MG63 (cell line): ENCODE results near the gene ADAR. TPM values are rescaled to one million over a fixed set of nuclear protein-coding genes. Genes with fewer than 3 reads are reported as not detected.
"Not testable (repeated sequence)": the region's sequence is repeated elsewhere in the genome, so short reads cannot be mapped to it uniquely, and the experiment has no call there.

Source experiments
- DNase-seq: peaks from one replicate; pipeline ENCODE4 v3.0.0-alpha.2; 2020
- H3K27me3 ChIP-seq: fragments of 250-450 bp; sonication (Bioruptor Pico); 2 replicates; pipeline ENCODE4 v1.5.1; 2020; ENCODE audit warnings: mild to moderate bottlenecking, moderate library complexity
- H3K36me3 ChIP-seq: fragments of 250-450 bp; sonication (Bioruptor Pico); 2 replicates; pipeline ENCODE4 v1.5.1; 2020; ENCODE audit warnings: mild to moderate bottlenecking, moderate library complexity
- H3K4me3 ChIP-seq: fragments of 250-450 bp; sonication (Bioruptor Pico); 2 replicates; pipeline ENCODE4 v1.5.1; 2020; ENCODE audit warnings: mild to moderate bottlenecking, moderate library complexity
- H3K9me3 ChIP-seq: fragments of 250-450 bp; sonication (Bioruptor Pico); 2 replicates; pipeline ENCODE4 v1.5.1; 2020; ENCODE audit warnings: mild to moderate bottlenecking, moderate library complexity
- total RNA-seq: library from RNA; depleted of rRNA; stranded (reverse); fragments of >200 nt; shearing (Covaris generic); gene quantifications from 2 replicates; pipeline ENCODE4 v1.2.3, GENCODE V29; 2014; ENCODE audit warnings: low replicate concordance; rRNA removed

ADAR gene
- 63.6 and 63.9 TPM in 2 replicates for total RNA-seq

- peak; percentile 97 for DNase-seq
- H3K9me3 ChIP-seq = no peaks in the 10 kb centered on the region
- no peaks in the 10 kb centered on the region for H3K27me3 ChIP-seq
- peaks cover 36% of the 10 kb centered on the region for H3K36me3 ChIP-seq
- H3K4me3 ChIP-seq = peak within 1 kb of the TSS; percentile 74
These were observed at the start of gene ADAR for GRCh38 chr1:154607609-154608396. Gene ADAR (minus strand): TSS chr1:154608186. CDS start chr1:154608006, 180 bp downstream.

GRCh38 chr1:154657556-154657955 is 49.6 kb upstream of the ADAR start:
- Histone ChIP-seq H3K9me3 (peaks cover 17% of the 10 kb centered on the region), H3K27me3 (peaks cover 30% of the 10 kb centered on the region), H3K36me3 (no peaks in the 10 kb centered on the region), H3K4me3 (no peak overlapping the region)
- no peak for DNase-seq

GRCh38 chr1:154652893-154653292 is 44.9 kb upstream of the ADAR start:
- Histone ChIP-seq H3K9me3 (peaks cover 17% of the 10 kb centered on the region), H3K36me3 (no peaks in the 10 kb centered on the region), H3K4me3 (no peak overlapping the region), H3K27me3 (peaks cover 20% of the 10 kb centered on the region)
- DNase-seq = no peak

- not testable (repeated sequence) for H3K27me3 ChIP-seq, H3K9me3 ChIP-seq, DNase-seq, H3K36me3 ChIP-seq, H3K4me3 ChIP-seq
These were observed 36.7 kb upstream of the ADAR start for GRCh38 chr1:154644724-154645123.

- peaks cover 4% of the 10 kb centered on the region for H3K27me3 ChIP-seq
- H3K4me3 ChIP-seq = no peak overlapping the region
- H3K36me3 ChIP-seq = no peaks in the 10 kb centered on the region
- no peak for DNase-seq
- H3K9me3 ChIP-seq = peaks cover 16% of the 10 kb centered on the region
These were observed 33.5 kb upstream of the ADAR start for GRCh38 chr1:154641534-154641933.

GRCh38 chr1:154639876-154640275 is 31.9 kb upstream of the ADAR start:
- Histone ChIP-seq H3K9me3 (peaks cover 16% of the 10 kb centered on the region), H3K27me3 (peaks cover 16% of the 10 kb centered on the region), H3K36me3 (no peaks in the 10 kb centered on the region), H3K4me3 (no peak overlapping the region)
- no peak for DNase-seq

GRCh38 chr1:154635171-154635570 is 27.2 kb upstream of the ADAR start:
- Histone ChIP-seq H3K9me3 (peaks cover 13% of the 10 kb centered on the region), H3K27me3 (peaks cover 39% of the 10 kb centered on the region), H3K4me3 (no peak overlapping the region), H3K36me3 (no peaks in the 10 kb centered on the region)
- no peak for DNase-seq

GRCh38 chr1:154629675-154630073 is 21.7 kb upstream of the ADAR start:
- DNase-seq = no peak
- Histone ChIP-seq H3K27me3 (peaks cover 25% of the 10 kb centered on the region), H3K9me3 (no peaks in the 10 kb centered on the region; the same call in none of the 2 replicates), H3K4me3 (no peak overlapping the region), H3K36me3 (peaks cover 10% of the 10 kb centered on the region)

GRCh38 chr1:154629061-154629674 is 21.2 kb upstream of the ADAR start:
- H3K36me3 ChIP-seq = peaks cover 15% of the 10 kb centered on the region
- DNase-seq = no peak
- no peaks in the 10 kb centered on the region; the same call in none of the 2 replicates for H3K9me3 ChIP-seq
- H3K4me3 ChIP-seq = no peak overlapping the region
- H3K27me3 ChIP-seq = peaks cover 22% of the 10 kb centered on the region

- Histone ChIP-seq H3K27me3 (peaks cover 15% of the 10 kb centered on the region), H3K36me3 (peaks cover 22% of the 10 kb centered on the region), H3K4me3 (peak overlapping the region; percentile 98), H3K9me3 (no peaks in the 10 kb centered on the region; the same call in none of the 2 replicates)
- DNase-seq = no peak
These were observed 20.1 kb upstream of the ADAR start for GRCh38 chr1:154628121-154628405.

GRCh38 chr1:154627257-154628120 is 19.5 kb upstream of the ADAR start:
- H3K4me3 ChIP-seq = peak overlapping the region; percentile 98
- peak; percentile 94 for DNase-seq
- peaks cover 25% of the 10 kb centered on the region for H3K36me3 ChIP-seq
- H3K27me3 ChIP-seq = peaks cover 15% of the 10 kb centered on the region
- H3K9me3 ChIP-seq = no peaks in the 10 kb centered on the region; the same call in none of the 2 replicates

- Histone ChIP-seq H3K36me3 (peaks cover 25% of the 10 kb centered on the region), H3K27me3 (peaks cover 7% of the 10 kb centered on the region; the same call in 1 of the 2 replicates), H3K4me3 (peak overlapping the region; percentile 98), H3K9me3 (no peaks in the 10 kb centered on the region; the same call in none of the 2 replicates)
- no peak for DNase-seq
These were observed 18.7 kb upstream of the ADAR start for GRCh38 chr1:154626456-154627256.

- Histone ChIP-seq H3K36me3 (peaks cover 27% of the 10 kb centered on the region), H3K4me3 (no peak overlapping the region), H3K27me3 (0 out of 2 replicates have a peak, but pooled peaks cover under 1% of the 10 kb centered on the region), H3K9me3 (no peaks in the 10 kb centered on the region; the same call in none of the 2 replicates)
- no peak for DNase-seq
These were observed 17.0 kb upstream of the ADAR start for GRCh38 chr1:154624746-154625643.

- Histone ChIP-seq H3K36me3 (peaks cover 27% of the 10 kb centered on the region), H3K9me3 (no peaks in the 10 kb centered on the region), H3K27me3 (no peaks in the 10 kb centered on the region), H3K4me3 (no peak overlapping the region)
- DNase-seq = no peak
These were observed 15.4 kb upstream of the ADAR start for GRCh38 chr1:154623358-154623757.

- Histone ChIP-seq H3K9me3 (no peaks in the 10 kb centered on the region), H3K4me3 (no peak overlapping the region), H3K36me3 (peaks cover 26% of the 10 kb centered on the region), H3K27me3 (no peaks in the 10 kb centered on the region)
- no peak for DNase-seq
These were observed 14.6 kb upstream of the ADAR start for GRCh38 chr1:154622503-154623039.
